ENCODE measurements around the gene PRSS8. TPM values are rescaled to one million over a fixed set of nuclear protein-coding genes. Genes with fewer than 3 reads are reported as not detected.

PRSS8 gene
- total RNA-seq, 1 experiment from 2014 or later, result 2.9 TPM

DNA sequence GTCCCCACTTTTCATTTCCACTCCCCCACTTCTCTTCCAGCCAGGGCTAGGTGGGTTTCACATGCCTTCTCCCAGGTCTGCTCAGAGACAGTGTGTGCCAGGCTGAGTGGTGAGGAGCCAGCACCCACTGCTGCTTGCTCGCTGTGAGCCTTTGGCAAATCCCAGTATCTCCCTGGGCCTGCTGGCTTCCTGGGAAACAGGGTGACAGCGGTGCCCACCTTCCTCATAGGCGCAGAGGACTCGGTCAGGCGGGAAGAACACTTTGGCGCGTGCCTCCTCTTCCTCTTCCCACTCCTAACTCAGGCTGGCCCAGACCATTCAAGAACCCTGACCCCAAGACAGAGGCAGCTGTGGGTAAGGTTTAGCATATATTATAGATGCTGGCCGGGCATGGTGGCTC, 46.3 kb downstream of the PRSS8 start:
- in situ Hi-C loops (cut with HindIII; ENCODE audit: low pct_unique_long_range_greater_than_20kb, low sequenced_read_pairs), result no loop called here
- no peak for DNase-seq (ENCODE audit: low read depth)

DNA sequence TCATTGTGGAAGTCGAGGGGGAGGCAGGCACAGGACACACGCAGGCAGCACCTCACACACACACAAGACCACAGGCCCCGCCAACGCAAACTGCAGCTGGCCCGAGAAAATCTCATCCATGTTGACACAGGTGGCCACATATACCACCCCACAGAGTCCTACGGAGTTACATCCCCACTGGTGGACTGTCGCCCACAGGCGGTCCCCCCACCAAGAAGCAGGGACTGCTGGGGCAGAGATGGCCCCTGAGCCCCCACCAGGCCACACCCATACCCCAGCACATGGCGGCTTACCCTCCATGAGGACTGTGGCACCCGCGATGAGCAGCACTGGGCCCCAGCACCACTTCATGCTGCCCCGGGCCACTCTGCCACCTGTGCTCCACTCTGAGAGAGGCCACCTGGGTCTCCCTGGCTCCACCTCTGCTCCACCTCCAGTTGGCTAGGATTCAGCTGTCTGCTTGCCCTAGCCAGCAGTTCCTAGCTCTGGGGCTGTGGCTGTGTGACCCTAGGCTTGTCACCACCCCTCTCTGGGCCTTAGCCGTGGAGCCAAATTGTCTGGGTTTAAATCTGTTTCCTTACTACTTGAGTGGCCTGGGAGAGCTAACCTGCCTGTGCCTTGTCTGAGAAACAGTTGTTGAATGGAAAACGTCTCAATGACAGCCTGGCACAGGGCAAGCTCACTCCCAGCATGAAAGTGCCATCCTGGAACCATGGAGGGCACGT, 46.9 kb downstream of the PRSS8 start, which contains the start of gene PRSS53:
TSS of gene PRSS53 (minus strand) at position 485 of the 725 bp plus-strand sequence. CDS start at position 351, 134 bp downstream.
- in situ Hi-C loops (cut with HindIII; ENCODE audit: low pct_unique_long_range_greater_than_20kb, low sequenced_read_pairs), result no loop called here
- no peak for DNase-seq (ENCODE audit: low read depth)

DNA sequence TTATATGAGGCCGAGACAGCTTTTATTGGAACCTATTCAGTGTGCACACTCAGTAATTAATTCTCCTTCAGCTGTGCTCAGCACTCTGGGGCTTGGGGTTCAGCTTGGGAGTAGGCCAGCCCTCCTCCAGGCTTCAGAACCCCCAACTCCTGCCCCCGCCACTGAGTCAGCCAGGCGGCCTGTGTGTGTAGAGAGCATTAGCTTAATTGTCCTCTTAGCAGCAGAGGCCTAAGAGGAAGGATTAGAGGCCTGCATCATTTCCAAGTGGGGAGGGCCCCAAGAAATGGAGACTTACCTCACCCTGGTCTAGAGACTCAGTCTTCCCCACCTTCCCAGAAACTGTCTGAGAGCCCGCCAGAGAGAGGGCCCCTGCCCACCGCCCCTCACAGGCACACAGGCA, 47.6 kb downstream of the PRSS8 start:
- in situ Hi-C loops (cut with HindIII; ENCODE audit: low pct_unique_long_range_greater_than_20kb, low sequenced_read_pairs), result no loop called here
- no peak for DNase-seq (ENCODE audit: low read depth)

DNA sequence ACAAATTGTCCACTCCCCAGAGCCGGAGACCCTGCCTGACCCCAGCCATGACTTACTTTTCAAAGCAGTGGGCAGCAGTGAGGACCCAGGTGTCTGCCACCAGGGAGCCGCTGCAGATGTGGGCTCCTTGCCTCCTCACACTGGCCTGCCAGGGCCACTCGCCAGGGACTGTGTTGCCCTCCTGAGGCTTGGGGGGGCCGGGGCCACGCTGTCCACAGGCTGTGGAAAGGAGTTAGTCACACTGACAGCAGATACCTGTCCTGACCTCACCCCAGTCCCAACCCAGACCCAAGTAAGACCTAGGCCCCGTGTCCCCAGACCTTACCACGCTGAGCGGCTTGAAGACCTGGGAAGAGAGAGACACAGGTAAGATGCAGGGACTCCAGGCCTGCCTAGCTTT, 48.0 kb downstream of the PRSS8 start:
- no peak for DNase-seq (ENCODE audit: low read depth)
- in situ Hi-C loops (cut with HindIII; ENCODE audit: low pct_unique_long_range_greater_than_20kb, low sequenced_read_pairs), result no loop called here

DNA sequence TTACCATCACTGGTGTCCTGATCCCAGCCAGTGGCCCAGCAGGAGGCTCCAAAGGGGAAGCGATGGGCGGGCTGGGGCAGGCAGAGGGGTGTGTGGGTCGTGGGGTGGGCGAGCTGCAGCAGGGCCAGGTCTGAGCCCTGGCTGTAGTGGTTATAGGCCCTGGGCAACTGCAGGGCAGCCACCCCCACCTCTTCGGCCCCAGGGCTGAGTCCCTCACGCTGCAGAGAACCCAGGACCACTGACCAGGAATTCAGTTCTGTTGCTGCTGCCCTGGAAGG, 49.0 kb downstream of the PRSS8 start:
- in situ Hi-C loops (cut with HindIII; ENCODE audit: low pct_unique_long_range_greater_than_20kb, low sequenced_read_pairs), result no loop called here
- DNase-seq (ENCODE audit: low read depth), result no peak

DNA sequence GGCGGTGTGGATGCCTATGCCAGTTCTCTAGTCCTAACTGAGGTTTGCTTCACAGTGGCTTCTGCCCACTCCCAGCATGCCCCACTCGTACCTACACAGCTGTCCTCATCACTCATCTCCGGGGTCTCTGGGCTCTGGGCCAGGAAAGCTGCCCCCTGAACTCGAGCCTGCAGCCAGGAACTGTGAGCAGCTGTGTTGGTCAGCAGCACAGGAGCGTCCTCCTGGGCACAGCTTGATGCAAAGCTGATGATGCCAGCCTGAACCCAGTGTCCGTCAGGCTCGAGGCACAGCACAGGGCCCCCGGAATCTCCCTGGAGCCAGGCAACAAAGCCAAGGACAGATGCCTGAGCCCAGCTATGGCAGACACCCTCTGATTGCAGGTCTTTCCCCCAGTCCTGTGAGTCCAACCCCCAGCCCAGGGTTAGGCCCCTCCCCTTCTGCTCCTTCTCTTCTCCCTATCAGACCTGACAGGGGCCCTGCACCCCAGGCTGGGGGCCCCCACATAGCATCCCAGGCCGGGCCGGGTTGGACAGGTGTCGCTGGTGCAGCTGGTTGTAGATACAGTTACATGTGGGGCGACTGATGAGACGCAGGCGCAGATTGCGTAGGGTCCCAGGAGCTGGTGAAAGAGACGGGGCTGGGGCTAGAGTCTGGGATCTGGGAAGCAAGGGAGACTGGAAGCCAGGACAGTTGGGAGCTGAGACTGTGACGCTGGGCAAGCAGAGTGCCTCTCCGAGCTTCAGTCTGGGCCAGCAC, 49.5 kb downstream of the PRSS8 start:
- DNase-seq (ENCODE audit: low read depth), result no peak
- in situ Hi-C loops (cut with HindIII; ENCODE audit: low pct_unique_long_range_greater_than_20kb, low sequenced_read_pairs), result no loop called here

DNA sequence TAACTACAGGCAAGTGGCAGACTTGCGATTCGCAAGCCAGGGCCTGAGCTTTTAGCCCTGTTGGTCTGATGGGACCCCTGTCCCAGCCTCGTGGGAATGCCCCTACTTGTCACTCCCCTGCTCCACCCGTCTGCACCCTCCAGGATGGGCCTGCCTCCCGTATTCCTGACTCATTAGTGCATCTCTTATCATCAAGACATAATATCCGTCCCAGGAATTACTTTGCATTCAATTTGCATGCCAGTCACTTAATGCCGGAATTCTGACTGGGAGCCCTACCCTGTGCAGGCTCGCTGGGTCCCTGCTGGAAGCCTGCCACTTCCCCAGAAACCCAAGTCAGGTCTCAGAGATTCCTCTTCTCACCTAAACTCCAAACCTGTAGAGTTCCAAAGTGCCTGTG, 50.1 kb downstream of the PRSS8 start:
- in situ Hi-C loops (cut with HindIII; ENCODE audit: low pct_unique_long_range_greater_than_20kb, low sequenced_read_pairs), result no loop called here
- no peak for DNase-seq (ENCODE audit: low read depth)

DNA sequence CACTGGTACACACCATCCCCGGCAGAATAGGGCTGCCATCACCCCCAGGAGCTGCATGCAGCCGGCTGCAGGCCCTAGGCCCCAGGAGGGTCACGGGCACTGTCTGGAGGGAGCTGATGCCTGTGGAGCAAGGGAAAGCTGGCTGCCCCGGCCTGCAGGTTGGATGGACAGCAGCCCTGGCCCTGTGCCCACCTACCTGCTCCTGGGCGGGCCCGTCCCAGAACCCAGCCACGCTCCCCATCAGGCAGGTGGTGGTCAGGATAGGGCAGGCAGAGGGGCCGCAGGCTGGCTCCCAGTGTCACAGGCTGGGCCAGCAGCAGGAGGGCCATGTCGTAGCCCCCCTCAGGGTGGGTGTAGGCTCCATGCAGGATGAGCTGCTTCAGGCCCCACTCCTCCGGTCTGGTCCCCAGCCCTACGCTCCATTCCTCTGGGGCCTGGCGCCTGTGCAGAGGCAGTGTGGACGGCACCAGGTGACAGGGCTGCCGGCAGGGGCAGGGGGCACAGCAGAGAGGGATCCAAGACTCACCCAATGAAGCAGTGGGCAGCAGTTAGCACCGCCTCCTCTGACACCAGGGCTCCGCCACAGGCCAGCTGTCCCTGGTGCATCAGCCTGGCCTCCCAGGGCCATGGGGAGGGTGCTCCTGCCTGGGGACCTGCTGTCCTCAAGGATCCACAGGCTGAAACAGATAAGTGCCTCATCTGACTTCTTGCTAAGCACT, 50.8 kb downstream of the PRSS8 start:
- in situ Hi-C loops (cut with HindIII; ENCODE audit: low pct_unique_long_range_greater_than_20kb, low sequenced_read_pairs), result no loop called here
- no peak for DNase-seq (ENCODE audit: low read depth)

DNA sequence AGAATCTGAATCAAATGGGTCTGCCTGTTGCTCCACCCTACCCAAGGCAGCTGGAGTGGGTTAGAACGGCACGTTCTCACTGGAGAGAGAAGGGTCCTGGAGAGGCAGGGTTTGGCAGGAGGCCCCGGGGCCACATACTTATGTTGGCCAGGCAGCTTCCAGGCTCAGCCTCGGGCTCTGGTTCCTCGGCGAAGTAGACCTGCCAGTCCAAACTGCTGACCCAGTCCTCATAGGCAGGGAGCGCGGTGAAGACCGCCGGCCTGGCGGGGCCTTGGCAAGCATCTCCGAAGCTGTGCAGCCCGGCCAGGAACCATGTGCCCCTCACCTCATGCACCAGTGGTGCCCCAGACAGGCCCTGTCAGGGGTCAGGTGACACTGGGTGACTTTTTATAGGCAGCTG, 51.5 kb downstream of the PRSS8 start:
- DNase-seq (ENCODE audit: low read depth), result no peak
- in situ Hi-C loops (cut with HindIII; ENCODE audit: low pct_unique_long_range_greater_than_20kb, low sequenced_read_pairs), result no loop called here

DNA sequence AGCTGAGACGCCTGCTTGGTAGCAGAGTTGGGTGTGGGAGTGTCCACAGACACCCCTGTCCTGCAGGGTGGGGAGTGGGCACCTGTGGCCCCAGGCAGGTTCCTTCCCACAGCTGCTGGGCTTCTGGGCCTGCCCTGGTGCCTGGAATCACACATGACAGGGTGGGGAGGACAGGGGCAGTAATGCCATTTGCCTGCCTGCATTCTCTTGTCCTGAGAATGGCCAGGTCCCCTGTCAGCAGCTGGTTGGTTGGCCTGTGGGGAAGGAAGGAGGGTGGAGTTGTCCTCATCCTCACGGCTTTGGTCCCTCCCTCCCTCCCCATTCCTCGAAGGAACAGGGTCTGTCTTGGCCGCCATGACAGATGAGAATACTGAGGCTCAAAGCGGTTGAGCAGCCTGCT, 52.0 kb downstream of the PRSS8 start:
- DNase-seq (ENCODE audit: low read depth), result no peak
- in situ Hi-C loops (cut with HindIII; ENCODE audit: low pct_unique_long_range_greater_than_20kb, low sequenced_read_pairs), result no loop called here

DNA sequence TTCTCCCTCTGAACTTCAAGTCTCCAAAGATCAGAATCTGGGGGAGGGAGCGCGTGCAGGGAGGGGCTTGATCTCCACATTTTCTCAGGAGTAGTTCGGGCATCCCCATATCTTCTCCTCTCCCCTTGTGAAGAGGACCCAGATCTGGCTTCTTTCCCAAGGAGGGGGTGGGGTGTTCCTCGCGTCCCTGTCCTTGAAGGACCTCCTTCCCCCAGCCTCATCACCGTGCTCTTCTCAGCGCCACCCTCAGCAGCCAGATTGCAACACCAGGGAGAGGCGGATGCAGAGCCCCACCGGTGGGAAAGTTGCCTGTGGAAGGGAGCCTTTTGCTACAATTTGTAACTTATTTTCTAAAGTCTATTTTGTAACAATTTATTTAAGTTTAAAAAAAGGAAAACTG, 52.4 kb downstream of the PRSS8 start:
- in situ Hi-C loops (cut with HindIII; ENCODE audit: low pct_unique_long_range_greater_than_20kb, low sequenced_read_pairs), result no loop called here
- DNase-seq (ENCODE audit: low read depth), result no peak

DNA sequence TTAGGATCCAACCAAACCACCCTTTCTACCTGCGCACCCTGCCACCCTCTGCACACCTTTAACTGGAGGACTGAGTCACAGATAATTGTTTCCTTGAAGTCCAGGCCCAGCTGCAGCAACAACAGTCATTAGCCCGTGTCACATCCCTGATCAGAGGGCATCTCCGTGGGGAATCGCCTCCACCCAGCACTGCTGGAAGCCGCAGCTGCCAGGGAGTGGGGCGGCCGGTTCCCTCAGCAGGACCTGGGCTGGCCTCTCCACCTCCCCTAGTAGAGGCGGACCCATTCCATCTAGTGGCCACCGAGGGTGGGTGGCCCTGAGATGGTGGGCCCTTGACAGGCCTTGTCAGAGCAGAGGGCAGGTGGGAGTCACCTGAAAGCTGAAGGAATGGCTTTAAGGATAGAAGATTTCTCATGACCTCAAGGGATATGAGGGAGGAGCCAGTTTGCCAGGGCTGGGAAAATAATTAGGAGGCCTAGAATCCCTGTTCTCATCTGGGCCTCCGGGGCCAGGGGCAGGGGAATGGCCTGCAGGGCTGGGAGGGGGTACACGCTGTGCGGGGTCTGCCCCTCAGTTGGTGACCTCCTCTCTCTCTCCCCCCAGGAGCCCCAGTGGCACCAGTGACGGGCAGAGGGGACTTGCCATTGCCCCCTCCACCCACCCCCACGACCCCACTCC, 53.0 kb downstream of the PRSS8 start:
- in situ Hi-C loops (cut with HindIII; ENCODE audit: low pct_unique_long_range_greater_than_20kb, low sequenced_read_pairs), result no loop called here
- DNase-seq (ENCODE audit: low read depth), result peak; percentile 18

Other genes with a start within 250 kb of the PRSS8 start
- 154 and 157 TPM in 2 replicates for gene BCL7C, start 241.7 kb downstream of the PRSS8 start, total RNA-seq (2014; rRNA removed; shearing (Covaris generic); ENCODE audit: low replicate concordance)
- 0.84 and 2.9 TPM in 2 replicates for gene CTF1, start 239.1 kb downstream of the PRSS8 start, total RNA-seq (2014; rRNA removed; shearing (Covaris generic); ENCODE audit: low replicate concordance)
- gene FBXL19, start 212.2 kb downstream of the PRSS8 start, total RNA-seq (2014; rRNA removed; shearing (Covaris generic); ENCODE audit: low replicate concordance), result 51.9 and 58.5 TPM in 2 replicates
- 82.7 and 96.5 TPM in 2 replicates for gene ORAI3, start 186.7 kb downstream of the PRSS8 start, total RNA-seq (2014; rRNA removed; shearing (Covaris generic); ENCODE audit: low replicate concordance)
- gene SETD1A, start 178.0 kb downstream of the PRSS8 start, total RNA-seq (2014; rRNA removed; shearing (Covaris generic); ENCODE audit: low replicate concordance), result 0.81 and 1.2 TPM in 2 replicates
- gene HSD3B7, start 150.5 kb downstream of the PRSS8 start, total RNA-seq (2014; rRNA removed; shearing (Covaris generic); ENCODE audit: low replicate concordance), result 73.0 and 95.3 TPM in 2 replicates
- 0.46 TPM in 1 of 2 replicates, not detected in the other for gene STX1B, start 125.1 kb downstream of the PRSS8 start, total RNA-seq (2014; rRNA removed; shearing (Covaris generic); ENCODE audit: low replicate concordance)
- 72.2 and 83.1 TPM in 2 replicates for gene STX4, start 102.2 kb downstream of the PRSS8 start, total RNA-seq (2014; rRNA removed; shearing (Covaris generic); ENCODE audit: low replicate concordance)
- 16.1 and 18.3 TPM in 2 replicates for gene ZNF668, start 61.5 kb downstream of the PRSS8 start, total RNA-seq (2014; rRNA removed; shearing (Covaris generic); ENCODE audit: low replicate concordance)
- 23.9 and 24.0 TPM in 2 replicates for gene ZNF646, start 61.3 kb downstream of the PRSS8 start, total RNA-seq (2014; rRNA removed; shearing (Covaris generic); ENCODE audit: low replicate concordance)
- 1.8 and 5.1 TPM in 2 replicates for gene PRSS53, start 46.8 kb downstream of the PRSS8 start, total RNA-seq (2014; rRNA removed; shearing (Covaris generic); ENCODE audit: low replicate concordance)
- 184 and 187 TPM in 2 replicates for gene VKORC1, start 40.9 kb downstream of the PRSS8 start, total RNA-seq (2014; rRNA removed; shearing (Covaris generic); ENCODE audit: low replicate concordance)
- gene BCKDK, start 27.3 kb downstream of the PRSS8 start, total RNA-seq (2014; rRNA removed; shearing (Covaris generic); ENCODE audit: low replicate concordance), result 68.7 and 83.0 TPM in 2 replicates
- 102 and 108 TPM in 2 replicates for gene KAT8, start 18.1 kb downstream of the PRSS8 start, total RNA-seq (2014; rRNA removed; shearing (Covaris generic); ENCODE audit: low replicate concordance)
- 0.17 and 10.6 TPM in 2 replicates for gene PRSS36, start 14.3 kb upstream of the PRSS8 start, total RNA-seq (2014; rRNA removed; shearing (Covaris generic); ENCODE audit: low replicate concordance)
- 15.3 and 34.6 TPM in 2 replicates for gene FUS, start 44.4 kb upstream of the PRSS8 start, total RNA-seq (2014; rRNA removed; shearing (Covaris generic); ENCODE audit: low replicate concordance)
- 198 and 228 TPM in 2 replicates for gene PYCARD, start 67.0 kb upstream of the PRSS8 start, total RNA-seq (2014; rRNA removed; shearing (Covaris generic); ENCODE audit: low replicate concordance)
- gene TRIM72, start 78.4 kb upstream of the PRSS8 start, total RNA-seq (2014; rRNA removed; shearing (Covaris generic); ENCODE audit: low replicate concordance), result not detected in 2 replicates
- gene PYDC1, start 81.4 kb upstream of the PRSS8 start, total RNA-seq (2014; rRNA removed; shearing (Covaris generic); ENCODE audit: low replicate concordance), result not detected in 2 replicates
- gene ITGAM, start 124.2 kb upstream of the PRSS8 start, total RNA-seq (2014; rRNA removed; shearing (Covaris generic); ENCODE audit: low replicate concordance), result 2.0 and 3.6 TPM in 2 replicates
- 9.7 and 18.6 TPM in 2 replicates for gene ITGAX, start 219.4 kb upstream of the PRSS8 start, total RNA-seq (2014; rRNA removed; shearing (Covaris generic); ENCODE audit: low replicate concordance)

Measured in Caki2 (cell line).